Measurements from ENCODE around the gene S1PR2. TPM values are rescaled to one million over a fixed set of nuclear protein-coding genes. Genes with fewer than 3 reads are reported as not detected.
A peak's percentile ranks its signal among the peaks of the same experiment; 100 is the strongest.
"Not testable (repeated sequence)": the region's sequence is repeated elsewhere in the genome, so short reads cannot be mapped to it uniquely, and the experiment has no call there.

The S1PR2 gene
- total RNA-seq, 6 donors from 2014 or later: 9.1 to 30.0 (median 16.0) TPM

DNA sequence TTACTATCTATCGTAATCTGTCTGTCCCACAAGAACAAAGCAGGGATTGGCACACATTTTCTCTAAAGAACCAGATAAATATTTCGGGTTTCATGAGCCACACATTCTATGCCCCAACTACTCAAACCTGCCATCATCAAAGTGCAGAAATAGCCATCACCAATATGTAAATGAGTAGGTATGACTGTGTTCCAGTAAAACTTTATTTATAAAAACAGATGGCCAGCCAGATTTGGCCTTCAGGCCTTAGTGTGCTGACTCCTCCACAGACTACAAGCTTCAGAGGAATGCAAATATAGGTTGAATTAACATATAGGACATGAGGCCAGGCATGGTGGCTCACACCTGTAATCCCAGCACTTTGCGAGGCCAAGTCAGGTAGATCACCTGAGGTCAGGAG is 27.4 kb downstream of the S1PR2 start:
- DNase-seq (no peak), ATAC-seq (ENCODE audit: low FRiP score in 2 of 2) (no peak)
- 92 to 100% methylated on average over 3 of the region's 3 CpGs for WGBS, 2 donors
- Histone ChIP-seq H3K36me3 (no peaks in the 10 kb centered on the region), H3K4me1 (peaks cover 0 to 11% (median 3%) of the 10 kb centered on the region in 4 donors), H3K27me3 (no peaks in the 10 kb centered on the region), H3K9me3 (no peaks in the 10 kb centered on the region), H3K4me3 (no peak overlapping the region), H3K27ac (no peak overlapping the region)
- TF ChIP-seq POLR2A (IDR thresholded peaks at IDR 0.05): no peak
- no peak for TF ChIP-seq POLR2AphosphoS5 (IDR thresholded peaks at IDR 0.05)
- TF ChIP-seq CTCF (IDR thresholded peaks at IDR 0.05): no peak
- TF ChIP-seq EP300 (IDR thresholded peaks at IDR 0.05): no peak

DNA sequence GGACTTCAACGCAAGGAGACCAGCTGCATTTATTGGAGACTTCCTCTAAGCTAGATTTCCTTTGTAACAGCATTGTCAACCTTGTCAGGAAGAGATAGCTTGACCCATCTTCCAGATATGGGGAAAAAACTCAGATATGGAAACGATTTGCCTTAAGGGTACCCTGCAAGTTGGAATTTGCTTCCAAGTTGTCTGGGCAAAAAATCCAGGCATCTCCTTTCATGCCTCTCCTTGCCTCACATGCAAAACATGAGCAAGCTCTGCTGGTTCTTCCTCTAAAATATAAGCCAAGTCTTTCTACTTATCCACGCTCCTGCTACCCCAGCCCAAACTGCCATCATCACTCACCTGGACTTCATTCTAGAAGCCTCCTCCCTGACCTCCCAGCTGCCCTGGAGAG is 30.0 kb downstream of the S1PR2 start:
- WGBS, 2 donors: 71 to 72% methylated on average over 3 of the region's 3 CpGs
- TF ChIP-seq CTCF (IDR thresholded peaks at IDR 0.05) (no peak), EP300 (IDR thresholded peaks at IDR 0.05) (no peak), POLR2A (IDR thresholded peaks at IDR 0.05) (no peak), POLR2AphosphoS5 (IDR thresholded peaks at IDR 0.05) (no peak)
- H3K9me3 ChIP-seq: no peaks in the 10 kb centered on the region

DNA sequence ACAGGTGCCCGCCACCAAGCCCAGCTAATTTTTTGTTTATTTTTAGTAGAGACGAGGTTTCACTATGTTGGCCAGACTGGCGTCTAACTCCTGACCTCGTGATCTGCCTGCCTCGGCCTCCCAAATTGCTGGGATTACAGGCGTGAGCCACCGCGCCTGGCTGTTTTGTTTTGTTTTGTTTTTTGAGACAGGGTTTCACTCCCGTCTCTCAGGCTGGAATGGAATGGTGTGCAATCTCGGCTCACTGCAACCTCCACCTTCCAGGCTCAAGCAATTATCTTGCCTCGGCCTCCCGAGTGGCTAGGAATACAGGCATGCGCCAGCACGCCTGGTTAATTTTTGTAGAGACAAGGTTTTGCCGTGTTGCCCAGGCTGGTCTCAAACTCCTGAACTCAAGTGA is 31.0 kb downstream of the S1PR2 start:
- not testable (repeated sequence) for ATAC-seq (ENCODE audit: low FRiP score in 2 of 2); H3K27me3 ChIP-seq; H3K27ac ChIP-seq; H3K4me1 ChIP-seq; H3K36me3 ChIP-seq; H3K9me3 ChIP-seq; DNase-seq; H3K4me3 ChIP-seq
- 90 to 92% methylated on average over 15 of the region's 15 CpGs for WGBS, 2 donors

More for the DNA sequence above, 30.0 kb downstream of the S1PR2 start:
- no peak overlapping the region for H3K4me3 ChIP-seq
- DNase-seq: no peak
- peaks cover 0 to 10% (median 3%) of the 10 kb centered on the region in 4 donors for H3K4me1 ChIP-seq
- H3K36me3 ChIP-seq: no peaks in the 10 kb centered on the region
- H3K27me3 ChIP-seq: no peaks in the 10 kb centered on the region
- ATAC-seq (ENCODE audit: low FRiP score in 2 of 2): no peak
- no peak overlapping the region for H3K27ac ChIP-seq

DNA sequence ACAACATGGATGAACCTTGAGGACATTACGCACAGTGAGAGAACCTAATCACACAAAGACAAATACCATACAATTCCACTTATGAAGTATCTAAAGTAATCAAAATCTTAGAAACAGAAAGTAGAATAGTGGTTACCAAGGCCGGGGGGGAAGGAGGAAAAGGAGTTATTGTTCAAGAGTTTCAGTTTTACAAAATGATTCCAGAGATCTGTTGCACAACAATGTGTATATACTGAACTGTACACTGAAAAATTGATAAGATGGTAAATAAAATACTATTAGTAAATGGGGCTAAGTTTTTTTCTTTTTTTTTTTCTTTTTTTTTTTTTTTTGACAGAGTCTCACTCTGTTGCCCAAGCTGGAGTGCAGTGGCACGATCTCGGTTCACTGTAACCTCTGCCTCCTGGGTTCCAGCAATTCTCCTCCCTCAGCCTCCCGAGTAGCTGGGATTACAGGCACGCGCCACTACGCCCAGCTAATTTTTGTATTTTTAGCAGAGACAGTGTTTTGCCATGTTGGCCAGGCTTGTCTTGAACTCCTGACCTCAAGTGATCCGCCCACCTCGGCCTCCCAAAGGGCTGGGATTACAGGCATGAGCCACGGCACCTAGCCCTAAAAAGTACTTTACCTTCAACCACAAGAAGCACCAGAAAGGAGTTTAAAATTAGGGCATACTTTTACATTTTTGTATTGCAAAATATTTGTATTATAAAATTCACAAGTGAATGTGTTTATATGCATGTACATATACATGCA is 32.1 kb downstream of the S1PR2 start:
- H3K9me3 ChIP-seq; DNase-seq; ATAC-seq (ENCODE audit: low FRiP score in 2 of 2); H3K4me1 ChIP-seq; H3K27me3 ChIP-seq; H3K36me3 ChIP-seq; H3K4me3 ChIP-seq: not testable (repeated sequence)
- peak overlapping the region; percentile 0 to 60 (median 18) for H3K27ac ChIP-seq
- WGBS, 2 donors: 62% methylated on average over 11 of the region's 11 CpGs

GRCh38 chr19:10195199-10195519 is 36.0 kb downstream of the S1PR2 start:
- H3K27me3 ChIP-seq: no peaks in the 10 kb centered on the region
- no peak for TF ChIP-seq EP300 (IDR thresholded peaks at IDR 0.05)
- TF ChIP-seq POLR2AphosphoS5 (IDR thresholded peaks at IDR 0.05): no peak
- no peak for TF ChIP-seq CTCF (IDR thresholded peaks at IDR 0.05)
- TF ChIP-seq POLR2A (IDR thresholded peaks at IDR 0.05): no peak
- 21 to 24% methylated on average over 6 of the region's 6 CpGs for WGBS, 2 donors
- peak overlapping the region; percentile 78 to 94 (median 88) for H3K4me3 ChIP-seq
- peaks cover 0 to 9% (median 1%) of the 10 kb centered on the region in 4 donors for H3K36me3 ChIP-seq
- no peaks in the 10 kb centered on the region for H3K9me3 ChIP-seq
- peak overlapping the region; percentile 83 to 93 (median 88) for H3K27ac ChIP-seq
- DNase-seq: no peak
- ATAC-seq (ENCODE audit: low FRiP score in 2 of 2): peak in 1 of 2 donors; percentile 3
- peaks cover 19 to 39% (median 24%) of the 10 kb centered on the region in 4 donors for H3K4me1 ChIP-seq
